Kidney (tissue), 14 donors: ENCODE results near the gene PLAGL1. TPM values are rescaled to one million over a fixed set of nuclear protein-coding genes. Genes with fewer than 3 reads are reported as not detected.

Experiments
- DNase-seq, 5 donors: peaks; one replicate each; pipeline ENCODE4 v3.0.0-alpha.2; 2013 to 2020
- FAIRE-seq: peaks from 2 replicates; lab custom pipeline; 2012; peaks lifted over from hg19 to GRCh38; lab: Jason Lieb, UNC
- H3K27ac ChIP-seq, 2 donors: one replicate each; pipeline ENCODE4 v1.7.0; 2013; ENCODE audit warnings: low read depth in 2 of 2, low read length in 2 of 2, inconsistent platforms in 1 of 2
- H3K27me3 ChIP-seq: one replicate; pipeline ENCODE4 v1.7.1; 2013; ENCODE audit warnings: low read length, inconsistent platforms; ENCODE audit not compliant: control insufficient read depth, insufficient read depth
- H3K36me3 ChIP-seq, 3 donors: one replicate each; pipeline versions ENCODE4 v1.7.0 to v1.7.1; 2013; ENCODE audit warnings: low read length in 3 of 3, control low read depth in 1 of 3, inconsistent platforms in 1 of 3; ENCODE audit not compliant: insufficient read depth in 3 of 3, control insufficient read depth in 2 of 3
- H3K4me1 ChIP-seq, 3 donors: one replicate each; pipeline versions ENCODE4 v1.7.0 to v1.7.1; 2013; ENCODE audit warnings: low read length in 3 of 3, inconsistent platforms in 1 of 3, low read depth in 1 of 3; ENCODE audit not compliant: control insufficient read depth in 2 of 3, insufficient read depth in 2 of 3
- H3K4me3 ChIP-seq, 3 donors: one replicate each; pipeline versions ENCODE4 v1.7.0 to v1.8.1; 2013; ENCODE audit warnings: low read length in 3 of 3, control low read depth in 1 of 3, inconsistent platforms in 1 of 3
- H3K9ac ChIP-seq, 3 donors: one replicate each; pipeline versions ENCODE4 v1.7.0 to v1.7.1; 2013; ENCODE audit warnings: low read length in 3 of 3, control low read depth in 1 of 3, inconsistent platforms in 1 of 3
- H3K9me3 ChIP-seq, 3 donors: one replicate each; pipeline versions ENCODE4 v1.7.0 to v1.7.1; 2013; ENCODE audit warnings: low read length in 3 of 3, control low read depth in 1 of 3, inconsistent platforms in 1 of 3; ENCODE audit not compliant: control insufficient read depth in 2 of 3, insufficient read depth in 1 of 3
- CTCF ChIP-seq: IDR thresholded peaks from 3 replicates; pipeline ENCODE4 v1.5.1; 2012; ENCODE audit warnings: mild to moderate bottlenecking, moderate library complexity, borderline replicate concordance; ENCODE audit not compliant: insufficient read depth; ENCODE audit errors: extremely low read depth
- intact Hi-C: fragments of 100-400 bp; cut with DNase I; formaldehyde crosslinking; loops from one replicate; pipeline ENCODE4 v1.11.1; 2022
- polyA plus RNA-seq: library from polyadenylated mRNA; stranded (reverse); fragments of 350-450 nt; fragmentation: Illumina TruSeq; extraction: RNeasy Lipid Tissue Mini Kit (QIAGEN cat#74804); gene quantifications from one replicate; pipeline ENCODE4 v1.2.3, GENCODE V29; 2014; ENCODE audit warnings: low read depth, low replicate concordance; ENCODE audit not compliant: insufficient read depth
- total RNA-seq: library from RNA; stranded (reverse); fragmentation: NEBNext Ultra II Directional; extraction: Animal tissue kit (Norgen Biotek cat#: 25700); gene quantifications from one replicate; pipeline ENCODE4 v1.2.1, GENCODE V29; 2021
- donor health status: control.
- donor health status: control.
- donor health status: control.
- donor health status: control.
- donor health status: control.
- donor health status: DM: yes; HTN: yes; CAD: no.
- donor health status: Normal renal cell carcinoma (clear cell type).

Gene PLAGL1
- total and polyA plus RNA-seq, 2 donors from 2014 or later, result 7.1 to 23.6 TPM

- Histone ChIP-seq H3K4me3 (no peak overlapping the region), H3K4me1 (peaks cover 3 to 20% (median 8%) of the 10 kb centered on the region in 3 donors), H3K27ac (no peak overlapping the region), H3K9me3 (no peaks in the 10 kb centered on the region), H3K27me3 (no peaks in the 10 kb centered on the region), H3K36me3 (no peaks in the 10 kb centered on the region), H3K9ac (no peak overlapping the region)
- TF ChIP-seq CTCF, result no peak
- DNase-seq (peak in 1 of 5 donors; percentile 27), FAIRE-seq (no peak)
- intact Hi-C loops, result no loop called here
Measured at GRCh38 chr6:144033816-144034735, 26.0 kb upstream of the PLAGL1 start.

- H3K27ac ChIP-seq, result no peak overlapping the region
- DNase-seq, result no peak
- H3K4me1 ChIP-seq, result peaks cover 3 to 23% (median 3%) of the 10 kb centered on the region in 3 donors
- H3K4me3 ChIP-seq, result no peak overlapping the region
- no peak for TF ChIP-seq CTCF
- intact Hi-C loops, result no loop called here
- H3K36me3 ChIP-seq, result no peaks in the 10 kb centered on the region
- H3K9ac ChIP-seq, result no peak overlapping the region
- no peaks in the 10 kb centered on the region for H3K9me3 ChIP-seq
- H3K27me3 ChIP-seq, result no peaks in the 10 kb centered on the region
- no peak for FAIRE-seq
Measured at GRCh38 chr6:144029452-144029851, 21.4 kb upstream of the PLAGL1 start.

GRCh38 chr6:144027932-144028587 is 20.0 kb upstream of the PLAGL1 start:
- Histone ChIP-seq H3K4me1 (peaks cover 3 to 23% (median 3%) of the 10 kb centered on the region in 3 donors), H3K27ac (no peak overlapping the region), H3K27me3 (no peaks in the 10 kb centered on the region), H3K9ac (no peak overlapping the region), H3K4me3 (no peak overlapping the region), H3K9me3 (no peaks in the 10 kb centered on the region), H3K36me3 (no peaks in the 10 kb centered on the region)
- peak in 2 of 5 donors; percentile 49 to 65 for DNase-seq
- FAIRE-seq, result peak; percentile 97
- intact Hi-C loops, result no loop called here
- TF ChIP-seq CTCF, result no peak
